ENCODE results near the gene SLC25A26.
"Not testable (repeated sequence)": the region's sequence is repeated elsewhere in the genome, so short reads cannot be mapped to it uniquely, and the experiment has no call there.

SLC25A26 gene, protein sequence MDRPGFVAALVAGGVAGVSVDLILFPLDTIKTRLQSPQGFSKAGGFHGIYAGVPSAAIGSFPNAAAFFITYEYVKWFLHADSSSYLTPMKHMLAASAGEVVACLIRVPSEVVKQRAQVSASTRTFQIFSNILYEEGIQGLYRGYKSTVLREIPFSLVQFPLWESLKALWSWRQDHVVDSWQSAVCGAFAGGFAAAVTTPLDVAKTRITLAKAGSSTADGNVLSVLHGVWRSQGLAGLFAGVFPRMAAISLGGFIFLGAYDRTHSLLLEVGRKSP

DNA sequence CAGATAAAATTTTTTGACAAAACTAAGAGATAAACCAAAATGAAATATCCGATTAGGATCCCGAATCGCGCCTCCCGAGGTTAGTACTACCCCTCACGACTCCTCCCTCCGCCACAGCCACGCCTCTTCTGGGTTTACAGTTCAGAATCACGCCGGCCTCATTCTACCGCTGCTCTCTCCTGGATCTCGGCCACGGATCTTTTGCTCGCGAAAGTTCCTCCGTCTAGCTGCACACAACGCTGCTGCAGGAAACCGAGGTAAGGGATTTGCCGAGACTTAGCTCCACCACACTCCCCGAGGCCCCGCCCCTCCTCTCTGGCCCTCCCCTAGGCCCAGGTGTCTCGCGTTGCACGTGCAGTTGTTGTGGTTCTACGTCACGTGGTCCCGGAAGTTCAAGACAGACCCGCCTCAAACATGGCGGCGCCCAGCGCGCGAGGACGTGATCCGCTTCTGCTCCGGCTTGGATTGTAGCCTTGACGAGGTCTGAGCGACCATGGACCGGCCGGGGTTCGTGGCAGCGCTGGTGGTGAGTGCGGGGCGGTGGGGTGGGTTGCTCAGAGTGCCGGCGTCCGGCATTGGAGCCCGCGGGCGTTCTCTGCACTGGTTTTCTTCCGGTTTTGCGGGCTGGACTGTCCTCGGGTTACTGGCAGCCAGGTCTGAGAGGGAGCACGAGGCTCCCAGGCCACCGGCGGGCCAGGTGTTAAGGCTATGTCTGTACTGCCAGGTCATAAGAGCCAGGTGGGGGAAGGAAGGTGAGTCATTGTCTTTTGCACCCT lies at the start of gene SLC25A26:
SLC25A26 (plus strand) TSS at position 400 of the 776 bp plus-strand sequence; CDS start at position 494, 94 bp downstream.
- FAIRE-seq: peak; percentile 95

DNA sequence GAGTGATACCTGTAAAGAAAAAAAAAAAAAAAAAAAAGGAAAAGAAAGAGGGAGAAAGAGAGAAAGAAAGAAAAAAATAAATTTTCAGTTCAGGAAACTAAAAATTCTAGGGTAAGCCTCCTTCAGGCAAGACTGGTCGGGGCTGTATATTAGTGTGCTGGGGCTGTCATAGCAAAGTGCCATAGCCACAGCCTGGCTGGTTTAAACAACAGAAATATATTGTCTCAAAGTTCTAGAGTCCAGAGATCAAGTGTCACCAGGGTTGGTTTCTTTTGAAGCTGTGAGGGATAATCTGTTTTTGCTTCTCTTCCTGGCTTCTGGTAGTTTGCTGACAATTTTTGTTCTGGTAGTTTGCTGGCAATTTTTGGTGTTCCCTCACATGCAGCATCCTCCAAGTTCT lies 48.4 kb upstream of the SLC25A26 start:
- no peak for FAIRE-seq

DNA sequence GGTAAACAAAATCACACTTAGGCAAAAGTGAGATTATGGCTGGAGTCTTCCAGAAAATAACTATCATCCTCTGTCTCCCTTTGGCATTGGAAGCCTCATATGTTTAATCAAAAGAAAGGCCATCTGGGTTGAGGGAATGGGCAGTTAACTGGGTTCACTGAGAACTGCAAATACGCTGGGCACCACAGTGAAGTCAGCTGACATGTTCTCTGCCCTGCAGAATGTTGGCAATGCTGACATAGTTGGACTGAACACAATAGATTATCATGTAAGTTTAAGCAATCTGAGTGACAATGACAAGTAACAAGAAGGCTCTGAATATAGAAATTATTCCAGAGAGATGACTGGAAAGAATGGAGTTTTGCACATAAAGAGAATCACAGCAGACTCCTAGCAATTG lies 43.8 kb upstream of the SLC25A26 start:
- no peak for FAIRE-seq

DNA sequence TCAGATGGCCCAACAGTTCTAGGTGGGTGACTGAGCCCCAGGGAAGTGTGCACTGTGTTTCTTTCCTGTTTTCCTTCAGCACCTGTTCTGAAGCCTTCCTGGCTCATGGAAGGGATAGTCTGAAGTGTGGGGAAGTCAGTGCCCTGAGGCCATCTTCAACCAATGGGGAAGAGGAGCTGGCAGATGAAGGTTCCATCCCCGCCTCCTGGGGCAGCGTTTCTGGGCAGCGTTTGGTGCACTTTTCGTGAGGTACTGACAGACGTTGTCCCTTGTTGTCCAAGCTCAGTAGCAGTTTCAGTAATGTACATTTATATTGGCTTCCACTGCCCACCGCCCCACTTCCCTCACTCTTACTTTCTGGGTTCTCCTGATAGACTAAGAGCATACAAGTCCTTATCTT lies 42.6 kb upstream of the SLC25A26 start:
- no peak for FAIRE-seq

DNA sequence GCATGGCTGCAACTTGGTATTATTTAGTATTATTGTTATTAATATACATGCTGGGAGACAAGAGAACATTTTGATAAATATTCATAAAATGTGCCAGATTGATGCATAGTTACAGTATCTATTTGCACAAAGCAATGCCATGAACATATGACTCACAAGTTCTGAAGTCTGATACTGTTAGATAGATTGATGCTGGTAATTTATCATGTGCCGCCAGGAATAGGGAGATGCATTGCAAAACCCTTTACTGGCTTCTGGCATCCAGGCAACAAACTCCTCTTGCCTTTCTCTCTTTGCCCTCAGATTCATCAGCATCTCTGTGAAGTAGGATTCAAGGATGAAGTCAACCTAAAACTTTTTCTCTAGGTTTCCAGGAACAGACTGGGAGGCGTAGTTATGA lies 41.0 kb upstream of the SLC25A26 start:
- FAIRE-seq: no peak

DNA sequence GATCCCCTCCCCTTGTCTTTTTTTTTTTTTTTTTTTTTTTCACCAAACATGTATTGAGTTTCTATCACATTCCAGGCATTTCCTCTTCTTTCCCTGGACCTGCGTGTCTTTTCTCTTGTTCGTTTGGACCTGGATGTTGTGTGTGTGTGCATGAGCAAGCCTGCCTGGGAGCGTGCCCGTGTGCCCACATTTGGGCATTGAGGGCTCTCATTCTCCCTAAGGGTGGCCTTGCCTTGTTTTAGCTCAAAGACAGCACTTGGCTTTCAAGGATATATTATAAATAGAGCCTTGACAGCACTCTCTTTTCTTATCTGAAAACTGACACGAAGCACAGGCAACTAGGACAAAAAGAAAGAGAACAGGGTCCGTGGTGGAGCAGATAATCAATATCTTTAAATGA lies 39.0 kb upstream of the SLC25A26 start:
- FAIRE-seq: no peak

DNA sequence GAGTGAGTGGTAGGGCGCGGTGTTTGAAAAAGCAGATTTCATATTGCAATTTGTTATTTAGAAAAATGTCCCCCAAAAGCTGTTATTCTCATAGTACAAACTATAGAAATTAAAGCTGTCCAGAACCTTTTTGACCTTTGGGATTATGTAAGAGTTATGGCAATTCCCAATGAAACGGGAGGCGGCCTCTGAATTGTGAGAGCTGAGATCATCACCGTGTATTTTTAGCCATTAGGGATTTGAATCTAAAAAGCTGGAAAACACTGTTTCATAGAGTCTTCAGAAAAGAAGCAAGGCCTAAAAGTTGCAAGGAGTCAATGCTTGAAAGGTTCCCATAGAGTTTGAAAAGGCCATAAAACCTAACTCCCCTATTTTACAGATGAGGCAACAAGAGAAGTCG lies 38.6 kb upstream of the SLC25A26 start:
- FAIRE-seq: no peak

DNA sequence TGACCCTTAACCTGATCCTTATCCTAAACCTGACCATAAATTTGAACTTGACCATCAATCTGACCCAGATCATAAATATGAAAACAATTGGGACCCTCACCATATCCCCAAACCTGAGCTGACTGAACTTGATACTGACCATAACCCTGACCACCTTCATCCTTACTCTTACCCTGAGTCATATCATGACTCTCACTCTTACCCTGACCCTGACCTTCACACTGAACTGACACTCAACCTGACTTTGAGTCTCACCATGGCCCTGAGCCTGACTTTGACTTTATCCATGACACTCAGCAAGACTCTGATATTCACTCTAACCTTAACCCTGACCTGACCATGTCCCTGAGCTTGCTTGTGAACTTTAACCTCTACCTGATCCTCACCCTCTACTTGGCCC lies 34.3 kb upstream of the SLC25A26 start:
- FAIRE-seq: no peak

DNA sequence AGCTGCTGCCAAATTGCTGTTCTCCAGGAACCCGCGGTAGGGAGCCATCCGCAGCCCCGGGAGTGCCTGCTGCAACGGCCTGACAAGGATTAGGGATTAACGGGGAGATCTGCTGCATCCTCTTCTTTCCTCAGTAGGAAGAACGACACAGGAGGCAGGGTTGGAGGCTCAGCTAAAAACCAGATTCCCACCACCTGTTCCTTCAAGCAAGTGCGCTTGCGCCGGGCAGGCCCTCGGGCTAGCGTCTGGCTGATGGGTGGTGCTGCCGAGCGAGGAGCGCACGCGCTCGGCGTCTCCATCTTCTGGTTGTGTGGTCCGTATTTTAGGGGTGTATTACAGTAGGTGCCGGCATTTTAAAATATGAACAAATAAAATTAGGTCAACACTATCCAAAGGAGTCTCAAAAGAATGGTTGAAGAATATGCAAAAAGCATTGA lies 25.4 kb upstream of the SLC25A26 start:
- FAIRE-seq: no peak

DNA sequence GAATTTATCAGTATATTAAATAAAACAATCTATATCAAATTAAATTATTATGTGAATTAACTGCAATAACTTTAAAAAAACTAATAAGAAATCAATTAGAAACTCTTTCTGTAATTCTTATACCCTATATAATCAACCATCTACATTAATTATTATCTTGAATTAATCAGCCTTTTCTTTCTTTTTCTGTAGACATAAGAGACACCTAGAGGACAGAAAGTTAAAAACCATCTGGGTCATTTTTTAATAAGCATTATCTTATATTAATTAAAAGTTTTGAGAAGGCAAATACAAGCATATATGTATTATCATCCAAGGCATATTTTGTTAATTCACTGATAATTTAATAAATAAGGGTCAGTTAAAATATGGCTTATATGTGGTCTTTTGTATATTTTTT lies 24.2 kb upstream of the SLC25A26 start:
- no peak for FAIRE-seq

DNA sequence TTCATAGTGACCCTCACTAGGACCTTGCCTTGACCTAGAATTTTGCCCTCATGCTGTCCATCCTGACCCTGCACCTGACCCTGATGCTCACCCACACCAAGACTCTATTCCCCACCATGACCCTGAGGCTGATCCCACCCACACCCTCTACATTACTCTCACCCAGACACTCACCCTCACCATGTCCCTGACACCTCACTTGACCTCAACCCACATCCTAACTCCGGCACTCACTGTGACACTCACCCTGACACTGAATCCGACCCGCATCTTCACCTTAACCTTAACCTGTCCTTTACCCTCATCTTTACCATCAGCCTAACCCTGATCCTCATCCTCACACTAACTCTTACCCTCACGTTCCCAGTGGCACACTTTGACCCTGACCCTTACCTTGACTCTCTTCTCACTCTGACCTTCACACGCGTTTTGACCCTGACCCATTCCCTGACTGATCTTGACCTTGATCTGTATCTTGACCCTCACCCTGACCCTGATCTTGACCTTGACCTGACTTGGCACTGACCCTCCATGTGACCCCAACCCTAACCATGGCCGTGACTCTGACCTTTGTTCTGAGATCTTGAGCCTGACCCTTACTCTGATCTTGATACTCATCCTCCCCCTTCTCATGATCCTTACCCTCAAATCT lies 22.2 kb upstream of the SLC25A26 start:
- FAIRE-seq: no peak

DNA sequence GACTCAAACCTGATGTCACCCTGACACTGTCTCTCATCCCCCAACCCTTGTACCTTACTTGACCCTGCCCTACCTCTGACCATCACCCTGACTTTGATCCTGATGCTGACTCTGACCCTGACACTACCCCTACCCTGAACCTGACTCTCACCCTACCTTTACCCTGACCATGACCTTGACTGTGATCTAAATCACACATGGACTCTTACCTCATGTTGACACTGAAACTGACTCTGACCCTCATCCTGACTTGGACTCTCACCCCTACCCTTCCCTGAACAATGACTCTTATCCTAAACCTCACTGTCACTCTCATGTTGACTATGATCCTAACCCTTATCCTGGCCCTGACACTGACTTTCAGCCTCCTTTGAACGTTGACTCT lies 21.7 kb upstream of the SLC25A26 start:
- FAIRE-seq: no peak

DNA sequence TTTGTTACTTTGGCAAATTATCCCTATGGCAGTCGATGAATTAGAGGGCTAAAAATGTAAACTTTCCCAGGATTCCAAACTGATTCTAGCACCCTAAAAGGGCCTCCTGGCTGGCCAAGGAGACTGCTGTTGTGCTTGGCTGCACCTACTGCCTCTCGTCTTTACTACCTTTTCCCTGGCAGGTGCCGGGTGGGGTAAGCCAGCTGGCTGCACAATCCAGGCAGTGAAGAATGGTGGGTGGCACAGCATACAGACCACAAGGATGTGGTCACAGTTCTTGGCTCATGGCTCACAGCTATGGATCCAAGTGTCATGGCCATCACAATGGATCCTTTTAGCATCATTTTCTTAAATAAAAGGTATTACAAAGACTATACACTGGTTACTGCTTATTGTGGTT lies 20.7 kb upstream of the SLC25A26 start:
- no peak for FAIRE-seq

DNA sequence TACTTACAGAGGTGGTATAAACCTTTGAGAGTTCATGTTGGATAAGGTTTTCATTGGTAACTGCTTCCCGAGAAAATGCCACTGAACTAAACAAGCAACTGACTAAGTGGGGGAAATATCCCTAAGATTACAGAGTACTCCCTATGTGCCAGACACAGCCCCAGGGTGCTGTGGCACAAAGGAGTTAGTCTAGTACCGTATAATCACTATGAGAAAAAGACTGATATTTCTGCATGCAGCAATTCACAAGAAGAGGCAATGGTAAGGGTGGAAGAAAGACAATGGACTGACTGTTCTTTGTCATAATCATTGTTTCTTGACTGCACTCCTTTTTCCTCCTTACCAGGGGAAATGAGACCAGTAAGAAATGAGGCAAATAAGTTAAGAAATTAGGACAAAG lies 20.0 kb upstream of the SLC25A26 start:
- FAIRE-seq: no peak

DNA sequence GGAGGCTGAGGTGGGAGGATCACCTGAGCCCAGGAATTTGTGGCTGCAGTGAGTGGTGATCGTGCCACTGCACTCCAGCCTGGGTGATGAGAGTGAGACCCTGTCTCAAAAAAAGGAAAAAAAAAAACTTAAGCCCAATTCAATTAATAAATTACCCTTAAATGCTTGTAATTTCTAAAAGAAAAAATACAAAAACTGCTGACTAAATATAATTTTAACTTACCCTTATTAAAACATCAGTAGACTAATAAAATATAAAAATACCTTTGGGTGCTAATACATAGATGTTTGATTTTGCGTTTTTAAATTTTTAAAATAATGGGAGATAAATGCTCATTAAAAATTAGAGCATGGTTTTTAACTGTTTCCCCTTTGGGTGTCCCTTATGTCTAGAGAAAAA lies 17.5 kb upstream of the SLC25A26 start:
- no peak for FAIRE-seq

DNA sequence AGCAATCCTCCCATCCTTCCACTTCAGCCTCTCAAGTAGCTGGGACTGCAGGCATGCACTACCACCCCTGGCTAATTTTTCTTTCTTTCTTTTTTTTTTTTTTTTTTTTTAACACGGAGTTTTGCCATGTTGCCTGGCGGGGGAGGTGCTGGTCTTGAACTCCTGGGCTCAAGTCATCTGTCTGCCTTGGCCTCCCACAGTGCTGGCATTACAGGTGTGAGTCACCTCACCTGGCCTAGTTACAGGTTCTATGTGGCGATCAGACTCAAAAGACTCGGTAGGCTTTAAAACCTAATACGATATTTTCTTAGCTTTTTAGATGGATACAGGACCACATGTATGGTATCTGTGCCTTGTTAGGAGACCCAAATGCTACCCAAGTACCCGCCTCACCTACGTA lies 14.0 kb upstream of the SLC25A26 start:
- FAIRE-seq: no peak

DNA sequence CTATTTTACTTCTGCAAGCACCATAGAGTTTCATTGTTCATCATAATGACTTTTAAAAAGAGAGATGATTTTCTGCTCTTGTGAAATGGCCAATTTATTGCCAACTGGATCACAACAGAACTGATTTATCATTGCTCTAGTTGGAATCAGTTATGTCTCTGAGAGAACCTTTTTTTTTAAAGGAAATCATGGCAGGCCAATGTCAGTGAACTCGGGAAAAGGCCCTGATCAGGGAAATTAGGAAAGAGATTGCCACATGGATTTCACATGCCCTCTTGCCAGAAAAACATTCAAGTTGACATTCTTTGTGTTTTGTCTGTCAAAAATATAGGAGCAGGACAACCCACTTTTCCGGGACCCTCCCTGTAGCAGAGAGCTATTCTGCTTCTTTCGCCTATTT lies 12.6 kb upstream of the SLC25A26 start:
- no peak for FAIRE-seq

DNA sequence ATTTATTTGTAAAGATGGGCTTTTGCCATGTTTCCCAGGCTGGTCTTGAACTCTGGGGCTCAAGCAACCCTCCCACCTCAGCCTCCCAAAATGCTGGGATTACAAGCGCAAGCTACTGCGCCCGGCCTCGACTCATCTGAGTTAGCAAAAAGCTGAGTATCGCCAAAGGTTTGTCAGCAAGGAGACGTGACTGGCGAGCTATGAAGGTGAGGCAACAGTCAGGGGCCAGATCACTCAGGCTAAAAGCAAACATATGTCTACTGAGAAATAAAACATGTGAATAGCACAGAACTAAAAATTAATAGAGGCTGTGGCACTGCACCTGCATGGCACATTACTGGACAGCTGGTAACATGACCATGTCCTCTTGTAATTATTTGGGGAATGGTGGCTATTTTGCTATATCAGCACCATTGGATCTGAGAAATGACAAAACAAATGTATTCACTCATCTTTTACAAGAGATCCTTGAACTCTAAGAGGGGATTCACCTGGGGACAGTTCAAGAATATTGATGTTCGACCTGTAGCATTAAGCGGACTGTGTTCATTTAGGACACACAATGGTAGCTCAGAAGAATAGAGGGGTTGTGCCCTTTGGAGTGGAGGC lies 10.0 kb upstream of the SLC25A26 start:
- no peak for FAIRE-seq

DNA sequence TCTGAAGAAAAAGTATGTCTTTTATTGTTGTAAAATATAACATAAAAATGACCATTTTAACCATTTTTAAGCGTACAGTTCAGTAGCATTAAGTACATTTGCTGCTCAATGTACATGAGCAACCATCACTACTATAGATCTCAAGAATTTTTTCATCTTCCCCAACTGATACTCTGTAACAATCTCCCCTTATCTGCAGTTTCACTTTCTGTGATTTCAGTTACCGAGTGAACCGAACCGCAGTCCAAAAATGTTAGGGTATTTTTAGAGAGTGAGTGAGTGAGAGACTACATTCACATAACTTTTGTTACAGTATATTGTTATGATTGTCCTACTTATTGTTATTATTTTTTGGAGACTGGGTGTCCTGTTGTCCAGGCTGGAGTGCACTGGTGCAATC lies 9.0 kb upstream of the SLC25A26 start:
- FAIRE-seq: no peak

DNA sequence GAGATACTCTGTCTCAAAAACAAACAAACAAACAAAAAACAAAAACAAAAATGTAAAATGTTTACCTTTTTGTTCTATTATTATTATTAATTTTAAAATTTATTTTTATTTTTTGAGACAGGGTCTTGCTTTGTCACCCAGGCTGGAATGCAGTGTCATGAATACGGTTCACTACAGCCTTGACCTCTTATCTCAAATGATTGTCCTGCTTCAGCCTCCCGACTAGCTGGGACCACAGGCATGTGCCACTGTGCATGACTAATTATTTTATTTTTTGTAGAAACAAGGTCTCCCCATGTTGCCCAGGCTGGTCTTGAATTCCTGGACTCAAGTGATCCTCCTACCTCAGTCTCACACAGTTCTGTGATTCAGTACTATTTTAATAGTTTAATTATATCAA lies 5.7 kb upstream of the SLC25A26 start:
- no peak for FAIRE-seq

DNA sequence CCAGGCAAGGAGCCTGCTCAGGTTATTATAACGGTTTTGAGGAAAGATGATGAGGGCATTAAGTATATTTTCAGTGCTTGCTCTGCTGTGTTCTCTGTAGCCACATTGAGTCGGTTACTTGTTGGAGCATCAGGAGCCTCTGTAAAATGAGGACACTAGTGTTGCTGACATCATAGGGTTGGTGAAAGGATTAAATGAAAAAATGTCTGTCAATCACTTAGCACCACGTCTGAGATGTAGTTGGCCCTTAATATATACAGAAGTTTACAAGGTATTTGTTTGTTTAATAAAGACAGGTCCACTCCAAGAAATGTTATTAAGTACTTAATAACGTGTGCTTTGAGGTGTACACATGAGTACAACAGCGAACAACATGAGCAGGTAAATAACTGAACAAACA lies 735 bp upstream of the SLC25A26 start:
- no peak for FAIRE-seq

DNA sequence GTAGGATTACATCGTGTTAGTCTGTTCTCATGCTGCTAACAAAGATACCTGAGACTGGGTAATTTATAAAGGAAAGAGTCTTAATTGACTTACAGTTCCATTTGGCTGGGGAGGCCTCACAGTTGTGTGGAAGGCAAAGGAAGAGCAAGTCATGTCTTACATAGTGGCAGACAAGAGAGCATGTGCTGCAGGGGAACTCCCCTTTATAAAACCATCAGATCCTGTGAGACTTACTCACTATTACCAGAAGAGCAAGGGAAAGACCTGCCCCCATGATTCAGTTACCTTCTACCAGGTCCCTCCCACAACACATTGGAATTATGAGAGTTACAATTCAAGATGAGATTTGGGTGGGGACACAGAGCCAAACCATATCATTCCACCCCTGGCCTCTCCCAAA lies 3.4 kb downstream of the SLC25A26 start:
- no peak for FAIRE-seq

DNA sequence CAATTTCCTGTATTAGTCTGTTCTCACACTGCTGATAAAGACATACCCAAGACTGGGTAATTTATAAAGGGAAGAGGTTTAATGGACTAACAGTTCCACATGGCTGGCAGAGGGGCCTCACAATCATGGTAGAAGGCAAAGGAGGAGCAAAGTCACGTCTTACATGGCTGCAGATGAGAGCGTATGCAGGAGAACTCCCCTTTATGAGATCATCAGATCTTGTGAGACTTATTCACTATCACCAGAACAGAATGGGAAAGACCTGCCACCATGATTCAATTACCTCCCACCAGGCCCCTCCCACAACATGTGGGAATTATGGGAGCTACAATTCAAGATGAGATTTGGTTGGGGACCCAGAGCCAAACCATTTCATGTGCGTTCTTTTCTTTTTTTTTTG lies 5.3 kb downstream of the SLC25A26 start:
- not testable (repeated sequence) for FAIRE-seq

DNA sequence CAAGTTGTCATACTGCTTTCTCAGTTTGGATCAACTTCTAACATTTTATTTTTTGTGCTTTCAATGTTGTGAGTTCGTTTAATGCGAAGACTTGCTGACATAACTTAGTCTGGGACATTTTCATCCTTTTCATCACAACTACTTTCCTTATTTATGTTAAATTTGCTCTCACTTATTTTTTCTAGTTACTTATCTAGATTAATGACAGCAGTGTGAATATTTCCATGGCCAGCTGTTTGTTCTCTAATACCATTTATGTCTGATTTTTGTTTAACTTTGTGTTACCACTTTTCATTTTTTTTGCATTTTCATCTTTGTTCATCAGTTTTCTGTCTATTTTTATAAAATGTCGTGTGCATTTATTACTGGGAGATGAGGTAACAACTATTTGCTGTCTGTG lies 6.2 kb downstream of the SLC25A26 start:
- no peak for FAIRE-seq

Measured in G401.6 (cell line).